ENCODE results near the gene PMFBP1. TPM values are rescaled to one million over a fixed set of nuclear protein-coding genes. Genes with fewer than 3 reads are reported as not detected.

The PMFBP1 gene
- polyA plus RNA-seq, 1 of the 3 experiments (the other 2 are of a cell fraction) = 0.16 TPM

GRCh38 chr16:72126429-72126765, 45.6 kb downstream of the PMFBP1 start:
- no peaks in the 10 kb centered on the region for H3K27me3 ChIP-seq (ENCODE audit: insufficient read depth)
- H3K9me3 ChIP-seq = no peaks in the 10 kb centered on the region
- no peak overlapping the region for H3K9ac ChIP-seq
- no peak for DNase-seq
- no peaks in the 10 kb centered on the region for H3K36me3 ChIP-seq (replicated peaks in 1 of 2; ENCODE audit: control insufficient read depth in 1 of 2, insufficient read depth in 2 of 2, low read length in 1 of 2)
- CTCF ChIA-PET = interaction anchor here (2.5 to 4.7 kb wide), 3 partner anchors 69 to 341 kb away, joined by 15 to 32 read pairs (median 27); no protein-coding TSS in a partner anchor
- H3K79me2 ChIP-seq (ENCODE audit: insufficient read depth) = no peaks in the 10 kb centered on the region
- POLR2A ChIA-PET = no interaction called here
- H4K20me1 ChIP-seq (ENCODE audit: insufficient read depth) = no peaks in the 10 kb centered on the region
- no peaks in the 10 kb centered on the region for H3K9me2 ChIP-seq
- H3F3A ChIP-seq (replicated peaks; ENCODE audit: insufficient read depth) = no peaks in the 10 kb centered on the region
- peaks cover 0 to 7% of the 10 kb centered on the region in 2 experiments; a peak in 1 of 4 replicates for H3K4me1 ChIP-seq (ENCODE audit: control insufficient read depth in 1 of 2, insufficient read depth in 2 of 2, low read depth in 1 of 2, low read length in 1 of 2)
- no peak overlapping the region for H2AFZ ChIP-seq (ENCODE audit: low read depth)
- H3K4me3 ChIP-seq (ENCODE audit: low read depth in 2 of 2, low read length in 1 of 2) = no peak overlapping the region
- H3K27ac ChIP-seq (ENCODE audit: low read depth in 2 of 2, low read length in 1 of 2) = peak overlapping the region in 1 of 2 experiments; percentile 8; a peak in 1 of 4 replicates
- WGBS (ENCODE audit: low lambda C conversion rate) = 45% methylated on average over 2 of the region's 2 CpGs
- TF ChIP-seq TEAD4 (IDR thresholded peaks at IDR 0.05; ENCODE audit: borderline replicate concordance, insufficient read depth) (no peak), RCOR1 (IDR thresholded peaks at IDR 0.05; ENCODE audit: low read length) (no peak), EZH2phosphoT487 (IDR thresholded peaks at IDR 0.05; ENCODE audit: borderline replicate concordance, low read depth) (no peak), ELF1 (IDR thresholded peaks at IDR 0.05) (no peak), EP300 (IDR thresholded peaks at IDR 0.05; ENCODE audit: borderline replicate concordance in 1 of 2, low read depth in 1 of 2, low read length in 1 of 2) (no peak), RAD21 (IDR thresholded peaks at IDR 0.05; ENCODE audit: low read length) (no peak), FOXJ3 (CRISPR knock-in tag; IDR thresholded peaks at IDR 0.05) (no peak), JUND (IDR thresholded peaks at IDR 0.05) (no peak), RXRA (IDR thresholded peaks at IDR 0.05; ENCODE audit: borderline replicate concordance, low read depth) (no peak), GATA2 (CRISPR knock-in tag; IDR thresholded peaks at IDR 0.05) (no peak), POLR2AphosphoS5 (IDR thresholded peaks at IDR 0.05; ENCODE audit: low read depth, low read length) (no peak), TCF12 (IDR thresholded peaks at IDR 0.05) (no peak), MEF2A (IDR thresholded peaks at IDR 0.05; ENCODE audit: borderline replicate concordance, low read depth) (no peak), GABPA (IDR thresholded peaks at IDR 0.05; ENCODE audit: low read depth) (no peak), TAF1 (IDR thresholded peaks at IDR 0.05; ENCODE audit: borderline replicate concordance, low read depth, low read length) (no peak), SMC3 (IDR thresholded peaks at IDR 0.05; ENCODE audit: low read depth, low read length) (no peak)
- TF ChIP-seq, protein P1, sequence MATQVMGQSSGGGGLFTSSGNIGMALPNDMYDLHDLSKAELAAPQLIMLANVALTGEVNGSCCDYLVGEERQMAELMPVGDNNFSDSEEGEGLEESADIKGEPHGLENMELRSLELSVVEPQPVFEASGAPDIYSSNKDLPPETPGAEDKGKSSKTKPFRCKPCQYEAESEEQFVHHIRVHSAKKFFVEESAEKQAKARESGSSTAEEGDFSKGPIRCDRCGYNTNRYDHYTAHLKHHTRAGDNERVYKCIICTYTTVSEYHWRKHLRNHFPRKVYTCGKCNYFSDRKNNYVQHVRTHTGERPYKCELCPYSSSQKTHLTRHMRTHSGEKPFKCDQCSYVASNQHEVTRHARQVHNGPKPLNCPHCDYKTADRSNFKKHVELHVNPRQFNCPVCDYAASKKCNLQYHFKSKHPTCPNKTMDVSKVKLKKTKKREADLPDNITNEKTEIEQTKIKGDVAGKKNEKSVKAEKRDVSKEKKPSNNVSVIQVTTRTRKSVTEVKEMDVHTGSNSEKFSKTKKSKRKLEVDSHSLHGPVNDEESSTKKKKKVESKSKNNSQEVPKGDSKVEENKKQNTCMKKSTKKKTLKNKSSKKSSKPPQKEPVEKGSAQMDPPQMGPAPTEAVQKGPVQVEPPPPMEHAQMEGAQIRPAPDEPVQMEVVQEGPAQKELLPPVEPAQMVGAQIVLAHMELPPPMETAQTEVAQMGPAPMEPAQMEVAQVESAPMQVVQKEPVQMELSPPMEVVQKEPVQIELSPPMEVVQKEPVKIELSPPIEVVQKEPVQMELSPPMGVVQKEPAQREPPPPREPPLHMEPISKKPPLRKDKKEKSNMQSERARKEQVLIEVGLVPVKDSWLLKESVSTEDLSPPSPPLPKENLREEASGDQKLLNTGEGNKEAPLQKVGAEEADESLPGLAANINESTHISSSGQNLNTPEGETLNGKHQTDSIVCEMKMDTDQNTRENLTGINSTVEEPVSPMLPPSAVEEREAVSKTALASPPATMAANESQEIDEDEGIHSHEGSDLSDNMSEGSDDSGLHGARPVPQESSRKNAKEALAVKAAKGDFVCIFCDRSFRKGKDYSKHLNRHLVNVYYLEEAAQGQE (IDR thresholded peaks at IDR 0.05; ENCODE audit: low read depth, low read length) = no peak
- TF ChIP-seq, protein P2, sequence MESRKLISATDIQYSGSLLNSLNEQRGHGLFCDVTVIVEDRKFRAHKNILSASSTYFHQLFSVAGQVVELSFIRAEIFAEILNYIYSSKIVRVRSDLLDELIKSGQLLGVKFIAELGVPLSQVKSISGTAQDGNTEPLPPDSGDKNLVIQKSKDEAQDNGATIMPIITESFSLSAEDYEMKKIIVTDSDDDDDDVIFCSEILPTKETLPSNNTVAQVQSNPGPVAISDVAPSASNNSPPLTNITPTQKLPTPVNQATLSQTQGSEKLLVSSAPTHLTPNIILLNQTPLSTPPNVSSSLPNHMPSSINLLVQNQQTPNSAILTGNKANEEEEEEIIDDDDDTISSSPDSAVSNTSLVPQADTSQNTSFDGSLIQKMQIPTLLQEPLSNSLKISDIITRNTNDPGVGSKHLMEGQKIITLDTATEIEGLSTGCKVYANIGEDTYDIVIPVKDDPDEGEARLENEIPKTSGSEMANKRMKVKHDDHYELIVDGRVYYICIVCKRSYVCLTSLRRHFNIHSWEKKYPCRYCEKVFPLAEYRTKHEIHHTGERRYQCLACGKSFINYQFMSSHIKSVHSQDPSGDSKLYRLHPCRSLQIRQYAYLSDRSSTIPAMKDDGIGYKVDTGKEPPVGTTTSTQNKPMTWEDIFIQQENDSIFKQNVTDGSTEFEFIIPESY (IDR thresholded peaks at IDR 0.05; ENCODE audit: borderline replicate concordance, low read depth) = no peak
- TF ChIP-seq, protein P3, sequence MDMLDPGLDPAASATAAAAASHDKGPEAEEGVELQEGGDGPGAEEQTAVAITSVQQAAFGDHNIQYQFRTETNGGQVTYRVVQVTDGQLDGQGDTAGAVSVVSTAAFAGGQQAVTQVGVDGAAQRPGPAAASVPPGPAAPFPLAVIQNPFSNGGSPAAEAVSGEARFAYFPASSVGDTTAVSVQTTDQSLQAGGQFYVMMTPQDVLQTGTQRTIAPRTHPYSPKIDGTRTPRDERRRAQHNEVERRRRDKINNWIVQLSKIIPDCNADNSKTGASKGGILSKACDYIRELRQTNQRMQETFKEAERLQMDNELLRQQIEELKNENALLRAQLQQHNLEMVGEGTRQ (IDR thresholded peaks at IDR 0.05; ENCODE audit: borderline replicate concordance, low read depth, low read length) = no peak
- TF ChIP-seq, protein P4, sequence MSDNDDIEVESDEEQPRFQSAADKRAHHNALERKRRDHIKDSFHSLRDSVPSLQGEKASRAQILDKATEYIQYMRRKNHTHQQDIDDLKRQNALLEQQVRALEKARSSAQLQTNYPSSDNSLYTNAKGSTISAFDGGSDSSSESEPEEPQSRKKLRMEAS (IDR thresholded peaks at IDR 0.05; ENCODE audit: low read depth) = no peak
- H3K4me2 ChIP-seq = no peak overlapping the region
